ENCODE data around the gene NME8.
A peak's percentile ranks its signal among the peaks of the same experiment; 100 is the strongest.

NME8 gene

GRCh38 chr7:37918526-37918925 lies 70.1 kb downstream of the NME8 start:
- no peaks in the 10 kb centered on the region for H3K79me2 ChIP-seq (ENCODE audit: control insufficient read depth, insufficient read depth, low read length, poor library complexity)
- no peak overlapping the region for H3K14ac ChIP-seq (ENCODE audit: low read length)
- H3K23ac ChIP-seq (ENCODE audit: low read length) = no peak overlapping the region
- WGBS (ENCODE audit: extremely low coverage, insufficient coverage, insufficient read length) = no CpG with 5 or more reads among the region's 4 CpGs
- no peaks in the 10 kb centered on the region for H3K36me3 ChIP-seq (ENCODE audit: control insufficient read depth in 1 of 2, insufficient read depth in 2 of 2, low read length in 2 of 2)
- peaks cover 4% of the 10 kb centered on the region for H3K9me3 ChIP-seq (ENCODE audit: insufficient read depth, low read depth, low read length)
- H3K4ac ChIP-seq (ENCODE audit: low read depth, low read length) = no peak overlapping the region
- H3K79me1 ChIP-seq (ENCODE audit: low read length) = no peaks in the 10 kb centered on the region
- H3K27me3 ChIP-seq (ENCODE audit: insufficient read depth, low read length) = peaks cover 29% of the 10 kb centered on the region
- no peak overlapping the region for H3K4me3 ChIP-seq (ENCODE audit: low read depth, low read length)
- H2AFZ ChIP-seq (ENCODE audit: insufficient read depth, low read length, poor library complexity) = no peak overlapping the region
- H2BK12ac ChIP-seq (ENCODE audit: low read length) = no peak overlapping the region
- no peak overlapping the region for H4K12ac ChIP-seq (ENCODE audit: low read depth, low read length)
- peak in 1 of 2 donors; percentile 26 for DNase-seq
- H4K8ac ChIP-seq (ENCODE audit: low read depth, low read length) = no peak overlapping the region
- H2AK5ac ChIP-seq (ENCODE audit: low read length) = no peak overlapping the region
- H3K27ac ChIP-seq (ENCODE audit: low read depth, low read length) = no peak overlapping the region
- H3K9ac ChIP-seq (ENCODE audit: low read length) = no peak overlapping the region
- H3K4me1 ChIP-seq (ENCODE audit: control insufficient read depth in 1 of 2, insufficient read depth in 2 of 2, low read length in 2 of 2) = peaks cover 11 to 14% of the 10 kb centered on the region in 2 experiments
- H4K91ac ChIP-seq (ENCODE audit: low read depth, low read length) = no peak overlapping the region
- H2BK5ac ChIP-seq (ENCODE audit: low read depth, low read length, poor library complexity) = no peak overlapping the region
- H2BK120ac ChIP-seq (ENCODE audit: insufficient read depth, low read length, poor library complexity) = no peak overlapping the region
- H3K4me2 ChIP-seq (ENCODE audit: low read length) = no peak overlapping the region
- no peak overlapping the region for H3K18ac ChIP-seq (ENCODE audit: low read length)

- peak within 1 kb of the TSS; percentile 95 for H3K4me2 ChIP-seq (ENCODE audit: low read length)
- no peak within 1 kb of the TSS for H3K4ac ChIP-seq (ENCODE audit: low read depth, low read length)
- peaks cover 4% of the 10 kb centered on the region for H3K9me3 ChIP-seq (ENCODE audit: insufficient read depth, low read depth, low read length)
- no peak within 1 kb of the TSS for H4K12ac ChIP-seq (ENCODE audit: low read depth, low read length)
- peaks cover 11 to 14% of the 10 kb centered on the region in 2 experiments for H3K4me1 ChIP-seq (ENCODE audit: control insufficient read depth in 1 of 2, insufficient read depth in 2 of 2, low read length in 2 of 2)
- H3K23ac ChIP-seq (ENCODE audit: low read length) = no peak within 1 kb of the TSS
- H2BK5ac ChIP-seq (ENCODE audit: low read depth, low read length, poor library complexity) = no peak within 1 kb of the TSS
- H3K36me3 ChIP-seq (ENCODE audit: control insufficient read depth in 1 of 2, insufficient read depth in 2 of 2, low read length in 2 of 2) = no peaks in the 10 kb centered on the region
- no peak within 1 kb of the TSS for H3K14ac ChIP-seq (ENCODE audit: low read length)
- peak within 1 kb of the TSS; percentile 71 for H3K4me3 ChIP-seq (ENCODE audit: low read depth, low read length)
- no peak within 1 kb of the TSS for H2BK120ac ChIP-seq (ENCODE audit: insufficient read depth, low read length, poor library complexity)
- DNase-seq = no peak
- H3K18ac ChIP-seq (ENCODE audit: low read length) = no peak within 1 kb of the TSS
- no peak within 1 kb of the TSS for H2BK12ac ChIP-seq (ENCODE audit: low read length)
- no CpG with 5 or more reads among the region's 22 CpGs for WGBS (ENCODE audit: extremely low coverage, insufficient coverage, insufficient read length)
- H2AFZ ChIP-seq (ENCODE audit: insufficient read depth, low read length, poor library complexity) = peak within 1 kb of the TSS; percentile 52
- no peak within 1 kb of the TSS for H4K8ac ChIP-seq (ENCODE audit: low read depth, low read length)
- peak within 1 kb of the TSS; percentile 24 for H3K9ac ChIP-seq (ENCODE audit: low read length)
- H3K27ac ChIP-seq (ENCODE audit: low read depth, low read length) = no peak within 1 kb of the TSS
- H3K27me3 ChIP-seq (ENCODE audit: insufficient read depth, low read length) = peaks cover 29% of the 10 kb centered on the region
- H3K79me2 ChIP-seq (ENCODE audit: control insufficient read depth, insufficient read depth, low read length, poor library complexity) = no peaks in the 10 kb centered on the region
- no peak within 1 kb of the TSS for H2AK5ac ChIP-seq (ENCODE audit: low read length)
- no peaks in the 10 kb centered on the region for H3K79me1 ChIP-seq (ENCODE audit: low read length)
- H4K91ac ChIP-seq (ENCODE audit: low read depth, low read length) = no peak within 1 kb of the TSS
Measured at GRCh38 chr7:37920305-37920848, 72.0 kb downstream of the NME8 start, which contains the start of gene EPDR1. EPDR1 (plus strand) TSS chr7:37920640; CDS start chr7:37920940, 300 bp downstream.

- H3K18ac ChIP-seq (ENCODE audit: low read length) = no peak overlapping the region
- no peak overlapping the region for H3K14ac ChIP-seq (ENCODE audit: low read length)
- H3K4me1 ChIP-seq (ENCODE audit: control insufficient read depth in 1 of 2, insufficient read depth in 2 of 2, low read length in 2 of 2) = peaks cover 11 to 14% of the 10 kb centered on the region in 2 experiments
- peaks cover 3% of the 10 kb centered on the region for H3K9me3 ChIP-seq (ENCODE audit: insufficient read depth, low read depth, low read length)
- no peak overlapping the region for H3K23ac ChIP-seq (ENCODE audit: low read length)
- peak in 1 of 2 donors; percentile 31 for DNase-seq
- peak overlapping the region; percentile 52 for H2AFZ ChIP-seq (ENCODE audit: insufficient read depth, low read length, poor library complexity)
- WGBS (ENCODE audit: extremely low coverage, insufficient coverage, insufficient read length) = no CpG with 5 or more reads among the region's 63 CpGs
- H4K91ac ChIP-seq (ENCODE audit: low read depth, low read length) = no peak overlapping the region
- no peak overlapping the region for H2BK12ac ChIP-seq (ENCODE audit: low read length)
- H3K36me3 ChIP-seq (ENCODE audit: control insufficient read depth in 1 of 2, insufficient read depth in 2 of 2, low read length in 2 of 2) = no peaks in the 10 kb centered on the region
- H2AK5ac ChIP-seq (ENCODE audit: low read length) = no peak overlapping the region
- peak overlapping the region; percentile 71 for H3K4me3 ChIP-seq (ENCODE audit: low read depth, low read length)
- H3K79me1 ChIP-seq (ENCODE audit: low read length) = no peaks in the 10 kb centered on the region
- H3K4ac ChIP-seq (ENCODE audit: low read depth, low read length) = no peak overlapping the region
- H2BK120ac ChIP-seq (ENCODE audit: insufficient read depth, low read length, poor library complexity) = no peak overlapping the region
- no peak overlapping the region for H3K27ac ChIP-seq (ENCODE audit: low read depth, low read length)
- H3K9ac ChIP-seq (ENCODE audit: low read length) = peak overlapping the region; percentile 24
- H3K4me2 ChIP-seq (ENCODE audit: low read length) = peak overlapping the region; percentile 95
- H4K8ac ChIP-seq (ENCODE audit: low read depth, low read length) = no peak overlapping the region
- no peak overlapping the region for H2BK5ac ChIP-seq (ENCODE audit: low read depth, low read length, poor library complexity)
- peaks cover 25% of the 10 kb centered on the region for H3K27me3 ChIP-seq (ENCODE audit: insufficient read depth, low read length)
- no peak overlapping the region for H4K12ac ChIP-seq (ENCODE audit: low read depth, low read length)
- no peaks in the 10 kb centered on the region for H3K79me2 ChIP-seq (ENCODE audit: control insufficient read depth, insufficient read depth, low read length, poor library complexity)
Measured at GRCh38 chr7:37920849-37921805, 72.7 kb downstream of the NME8 start.

GRCh38 chr7:37921876-37922275 lies 73.5 kb downstream of the NME8 start:
- no peaks in the 10 kb centered on the region for H3K9me3 ChIP-seq (ENCODE audit: insufficient read depth, low read depth, low read length)
- no peak overlapping the region for H2AFZ ChIP-seq (ENCODE audit: insufficient read depth, low read length, poor library complexity)
- no peak overlapping the region for H3K23ac ChIP-seq (ENCODE audit: low read length)
- peaks cover 8 to 11% of the 10 kb centered on the region in 2 experiments for H3K4me1 ChIP-seq (ENCODE audit: control insufficient read depth in 1 of 2, insufficient read depth in 2 of 2, low read length in 2 of 2)
- no peak overlapping the region for H4K91ac ChIP-seq (ENCODE audit: low read depth, low read length)
- no peaks in the 10 kb centered on the region for H3K79me2 ChIP-seq (ENCODE audit: control insufficient read depth, insufficient read depth, low read length, poor library complexity)
- H3K79me1 ChIP-seq (ENCODE audit: low read length) = no peaks in the 10 kb centered on the region
- no peak overlapping the region for H3K4me3 ChIP-seq (ENCODE audit: low read depth, low read length)
- H3K36me3 ChIP-seq (ENCODE audit: control insufficient read depth in 1 of 2, insufficient read depth in 2 of 2, low read length in 2 of 2) = no peaks in the 10 kb centered on the region
- H3K4ac ChIP-seq (ENCODE audit: low read depth, low read length) = no peak overlapping the region
- H2BK12ac ChIP-seq (ENCODE audit: low read length) = no peak overlapping the region
- no peak overlapping the region for H3K27ac ChIP-seq (ENCODE audit: low read depth, low read length)
- H2BK120ac ChIP-seq (ENCODE audit: insufficient read depth, low read length, poor library complexity) = no peak overlapping the region
- no CpG with 5 or more reads among the region's 4 CpGs for WGBS (ENCODE audit: extremely low coverage, insufficient coverage, insufficient read length)
- DNase-seq = no peak
- no peak overlapping the region for H3K4me2 ChIP-seq (ENCODE audit: low read length)
- no peak overlapping the region for H2AK5ac ChIP-seq (ENCODE audit: low read length)
- H3K18ac ChIP-seq (ENCODE audit: low read length) = no peak overlapping the region
- no peak overlapping the region for H2BK5ac ChIP-seq (ENCODE audit: low read depth, low read length, poor library complexity)
- no peak overlapping the region for H4K8ac ChIP-seq (ENCODE audit: low read depth, low read length)
- H3K9ac ChIP-seq (ENCODE audit: low read length) = no peak overlapping the region
- H4K12ac ChIP-seq (ENCODE audit: low read depth, low read length) = no peak overlapping the region
- no peak overlapping the region for H3K14ac ChIP-seq (ENCODE audit: low read length)
- peaks cover 21% of the 10 kb centered on the region for H3K27me3 ChIP-seq (ENCODE audit: insufficient read depth, low read length)
